ENCODE data around the gene NTN3. TPM values are rescaled to one million over a fixed set of nuclear protein-coding genes. Genes with fewer than 3 reads are reported as not detected.

NTN3 gene
- polyA plus RNA-seq, 1 of the 3 experiments (the other 2 are of a cell fraction) = 0.28 TPM

- Histone ChIP-seq H3K27me3 (ENCODE audit: insufficient read depth) (no peaks in the 10 kb centered on the region), H3K27ac (ENCODE audit: low read depth in 2 of 2, low read length in 1 of 2) (no peak overlapping the region), H3F3A (replicated peaks; ENCODE audit: insufficient read depth) (no peaks in the 10 kb centered on the region), H3K79me2 (ENCODE audit: insufficient read depth) (no peaks in the 10 kb centered on the region), H4K20me1 (ENCODE audit: insufficient read depth) (no peaks in the 10 kb centered on the region), H3K9me2 (no peaks in the 10 kb centered on the region), H3K9me3 (no peaks in the 10 kb centered on the region), H3K9ac (no peak overlapping the region), H3K4me3 (ENCODE audit: low read depth in 2 of 2, low read length in 1 of 2) (no peak overlapping the region), H2AFZ (ENCODE audit: low read depth) (no peak overlapping the region), H3K36me3 (replicated peaks in 1 of 2; ENCODE audit: control insufficient read depth in 1 of 2, insufficient read depth in 2 of 2, low read length in 1 of 2) (no peaks in the 10 kb centered on the region), H3K4me1 (ENCODE audit: control insufficient read depth in 1 of 2, insufficient read depth in 2 of 2, low read depth in 1 of 2, low read length in 1 of 2) (peaks cover 3 to 41% of the 10 kb centered on the region in 2 experiments; a peak in 3 of 4 replicates), H3K4me2 (no peak overlapping the region)
- TF ChIP-seq JUND (IDR thresholded peaks at IDR 0.05) = no peak
- TF ChIP-seq USF1 (IDR thresholded peaks at IDR 0.05; ENCODE audit: borderline replicate concordance, low read depth) = no peak
- TF ChIP-seq MAX (IDR thresholded peaks at IDR 0.05; ENCODE audit: low read depth) = no peak
- no peak for TF ChIP-seq ELF1 (IDR thresholded peaks at IDR 0.05)
- TF ChIP-seq TCF12 (IDR thresholded peaks at IDR 0.05) = no peak
- no peak for TF ChIP-seq USF2 (IDR thresholded peaks at IDR 0.05; ENCODE audit: borderline replicate concordance, low read depth, low read length)
- no peak for TF ChIP-seq GABPA (IDR thresholded peaks at IDR 0.05; ENCODE audit: low read depth)
- TF ChIP-seq RAD21 (IDR thresholded peaks at IDR 0.05; ENCODE audit: low read length) = no peak
- no peak for TF ChIP-seq MXI1 (IDR thresholded peaks at IDR 0.05; ENCODE audit: low read depth, low read length)
- TF ChIP-seq GATA2 (CRISPR knock-in tag; IDR thresholded peaks at IDR 0.05) = no peak
- TF ChIP-seq EZH2phosphoT487 (IDR thresholded peaks at IDR 0.05; ENCODE audit: borderline replicate concordance, low read depth) = no peak
- TF ChIP-seq ZBTB33 (IDR thresholded peaks at IDR 0.05; ENCODE audit: borderline replicate concordance, low read depth) = no peak
- TF ChIP-seq MEF2A (IDR thresholded peaks at IDR 0.05; ENCODE audit: borderline replicate concordance, low read depth) = no peak
- ChIA-PET POLR2A (interaction anchor here (1.2 kb wide), 1 partner anchor 16 kb away, joined by 3 read pairs; no protein-coding TSS in a partner anchor), CTCF (interaction anchor here (1.2 to 12.7 kb wide), 4 partner anchors 12 to 23 kb away, joined by 3 to 95 read pairs (median 6); partner anchors contain the start of gene TBC1D24)
- 89% methylated on average over 28 of the region's 29 CpGs for WGBS (ENCODE audit: low lambda C conversion rate)
- no peak for DNase-seq
Observed at GRCh38 chr16:2486645-2487516, 15.8 kb downstream of the NTN3 start.
